Right lobe of liver (tissue), 6 donors: Measurements from ENCODE around the gene ZNF609. TPM values are rescaled to one million over a fixed set of nuclear protein-coding genes. Genes with fewer than 3 reads are reported as not detected.

Experiments
- ATAC-seq, 4 donors: fragments of 200-7000 bp; cut with Tn5 transposase; one replicate each; pipeline ENCODE4 v1.9.1; 2020; ENCODE audit warnings: mild to moderate bottlenecking in 4 of 4, moderate library complexity in 4 of 4
- DNase-seq, 3 donors: peaks; one replicate each; pipeline ENCODE4 v3.0.0-alpha.2; 2020
- H3K27ac ChIP-seq, 3 donors: fragments of 200-600 bp; one replicate each; pipeline ENCODE4 v1.8.0; 2022
- H3K27me3 ChIP-seq, 2 donors: fragments of 200-600 bp; one replicate each; pipeline ENCODE4 v1.8.0; 2022
- H3K36me3 ChIP-seq, 4 donors: fragments of 200-600 bp; sonication (generic) in 1 of 4; one replicate each; pipeline versions ENCODE4 v1.5.1 to v1.8.0; 2017 to 2022; ENCODE audit warnings: control low read depth in 1 of 4
- H3K4me1 ChIP-seq, 4 donors: fragments of 200-600 bp; sonication (generic) in 1 of 4; one replicate each; pipeline versions ENCODE4 v1.5.1 to v1.8.0; 2017 to 2022; ENCODE audit warnings: control low read depth in 1 of 4
- H3K4me3 ChIP-seq, 3 donors: fragments of 200-600 bp; one replicate each; pipeline ENCODE4 v1.8.0; 2022
- H3K9me3 ChIP-seq, 4 donors: fragments of 200-600 bp; sonication (generic) in 1 of 4; one replicate each; pipeline versions ENCODE4 v1.5.1 to v1.8.0; 2017 to 2022; ENCODE audit warnings: control low read depth in 1 of 4
- POLR2A ChIP-seq: fragments of 450-650 bp; IDR thresholded peaks from one replicate; pipeline ENCODE4 v1.6.1; 2017; ENCODE audit warnings: antibody characterized with exemption, mild to moderate bottlenecking
- WGBS: methylation state at CpG from one replicate; pipeline ENCODE4 v1.1.6; 2018; ENCODE audit warnings: low coverage, low lambda C conversion rate; ENCODE audit not compliant: insufficient coverage; ENCODE audit errors: missing lambda C conversion rate; 5-methylcytosine and 5-hydroxymethylcytosine counted together
- intact Hi-C, 2 donors: fragments of 100-400 bp; cut with DNase I; formaldehyde crosslinking; loops; one replicate each; pipeline versions ENCODE4 v1.11.2 to v1.14.1; 2022
- total RNA-seq, 6 experiments: library from RNA; depleted of rRNA in 2 of 6; stranded (reverse); fragments of >200 nt in 2 of 6; fragmentation: NEBNext Ultra II Directional in 3 of 6; extraction: Animal tissue kit (Norgen Biotek cat#: 25700) in 3 of 6; gene quantifications; one replicate each; pipeline versions ENCODE4 v1.1.0 to v1.2.4, GENCODE V29; 2016 to 2023
- TF ChIP-seq, protein P1 (sequence below), 4 donors: fragments of 200-600 bp in 3 of 4; fragments of 450-650 bp in 1 of 4; IDR thresholded peaks; one replicate each; pipeline versions ENCODE4 v1.5.1 to v1.8.0; 2016 to 2022; ENCODE audit warnings: antibody characterized with exemption in 4 of 4, mild to moderate bottlenecking in 2 of 4
- donor health status: DM: no; HTN: yes; CAD: no.
- donor health status: DM: no; HTN: no; CAD: no.
- donor health status: DM: no; HTN: no; CAD: no.
- donor health status: DM: no; HTN: yes; CAD: no.
- donor health status: DM: no; HTN: yes; CAD: no.

The ZNF609 gene
- total RNA-seq, 6 experiments from 2014 or later, result 10.7 to 16.1 (median 13.5) TPM

DNA sequence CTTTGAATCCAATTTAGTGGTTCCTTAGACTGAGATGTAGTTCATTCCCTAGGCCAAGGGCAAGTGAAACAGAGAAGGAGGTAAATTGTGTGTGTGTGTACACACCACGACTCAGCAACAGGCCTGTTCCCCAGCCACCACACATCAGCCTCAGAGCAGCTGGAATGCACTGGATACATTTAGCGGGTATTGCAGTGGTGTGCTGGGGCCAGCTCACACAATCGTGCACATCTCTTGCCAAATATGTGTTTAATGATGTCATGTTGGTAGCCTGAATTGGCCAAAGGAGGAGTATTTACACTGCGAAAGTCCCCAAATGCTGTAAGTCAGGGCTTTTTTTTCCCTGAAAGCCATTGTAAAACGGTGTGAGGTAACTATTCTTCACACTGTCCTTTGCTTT lies 232.8 kb downstream of the ZNF609 start:
- DNase-seq (peak; percentile 64 to 76 (median 74)), ATAC-seq (peak; percentile 87 to 89 (median 88))
- intact Hi-C loops, result no loop called here
- Histone ChIP-seq H3K27me3 (no peaks in the 10 kb centered on the region), H3K27ac (peak overlapping the region; percentile 61 to 71 (median 69)), H3K9me3 (no peaks in the 10 kb centered on the region), H3K36me3 (peaks cover 0 to 24% (median 14%) of the 10 kb centered on the region in 4 donors), H3K4me1 (peaks cover 0 to 37% (median 20%) of the 10 kb centered on the region in 4 donors), H3K4me3 (no peak overlapping the region)
- 7% methylated on average over 2 of the region's 5 CpGs for WGBS
- TF ChIP-seq POLR2A, result no peak
- TF ChIP-seq, protein P1, sequence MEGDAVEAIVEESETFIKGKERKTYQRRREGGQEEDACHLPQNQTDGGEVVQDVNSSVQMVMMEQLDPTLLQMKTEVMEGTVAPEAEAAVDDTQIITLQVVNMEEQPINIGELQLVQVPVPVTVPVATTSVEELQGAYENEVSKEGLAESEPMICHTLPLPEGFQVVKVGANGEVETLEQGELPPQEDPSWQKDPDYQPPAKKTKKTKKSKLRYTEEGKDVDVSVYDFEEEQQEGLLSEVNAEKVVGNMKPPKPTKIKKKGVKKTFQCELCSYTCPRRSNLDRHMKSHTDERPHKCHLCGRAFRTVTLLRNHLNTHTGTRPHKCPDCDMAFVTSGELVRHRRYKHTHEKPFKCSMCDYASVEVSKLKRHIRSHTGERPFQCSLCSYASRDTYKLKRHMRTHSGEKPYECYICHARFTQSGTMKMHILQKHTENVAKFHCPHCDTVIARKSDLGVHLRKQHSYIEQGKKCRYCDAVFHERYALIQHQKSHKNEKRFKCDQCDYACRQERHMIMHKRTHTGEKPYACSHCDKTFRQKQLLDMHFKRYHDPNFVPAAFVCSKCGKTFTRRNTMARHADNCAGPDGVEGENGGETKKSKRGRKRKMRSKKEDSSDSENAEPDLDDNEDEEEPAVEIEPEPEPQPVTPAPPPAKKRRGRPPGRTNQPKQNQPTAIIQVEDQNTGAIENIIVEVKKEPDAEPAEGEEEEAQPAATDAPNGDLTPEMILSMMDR (IDR thresholded peaks at IDR 0.05), result no peak

DNA sequence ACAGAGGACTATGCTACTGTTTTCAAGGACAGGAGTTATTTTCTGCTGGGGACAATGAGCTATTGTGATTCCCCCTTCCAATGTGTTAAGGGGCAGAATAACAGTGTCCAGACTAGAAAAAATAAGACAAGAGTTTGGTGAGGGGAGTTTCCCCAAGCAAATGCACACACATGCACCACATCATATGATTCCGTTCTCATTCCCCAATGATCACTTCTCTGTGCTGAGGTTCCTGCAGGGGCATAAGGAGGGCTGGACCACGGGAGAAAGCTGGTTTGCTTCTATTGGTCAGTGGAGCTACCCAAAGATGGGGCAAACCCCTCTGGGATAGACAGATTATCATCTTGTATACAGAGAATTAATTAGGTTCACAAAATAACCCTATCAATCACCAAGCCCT lies 234.4 kb downstream of the ZNF609 start:
- H3K27ac ChIP-seq, result peak overlapping the region; percentile 14 to 61 (median 15)
- intact Hi-C loops, result no loop called here
- H3K4me3 ChIP-seq, result no peak overlapping the region
- no peak for ATAC-seq
- WGBS, result 87% methylated on average over 2 of the region's 2 CpGs
- H3K27me3 ChIP-seq, result no peaks in the 10 kb centered on the region
- TF ChIP-seq POLR2A, result no peak
- TF ChIP-seq, protein P1 (IDR thresholded peaks at IDR 0.05), result no peak
- H3K9me3 ChIP-seq, result no peaks in the 10 kb centered on the region
- no peak for DNase-seq
- peaks cover 0 to 12% (median 5%) of the 10 kb centered on the region in 4 donors for H3K36me3 ChIP-seq
- peaks cover 2 to 53% (median 26%) of the 10 kb centered on the region in 4 donors for H3K4me1 ChIP-seq

- no peaks in the 10 kb centered on the region for H3K27me3 ChIP-seq
- TF ChIP-seq POLR2A, result no peak
- TF ChIP-seq, protein P1 (IDR thresholded peaks at IDR 0.05), result no peak
- WGBS, result 63% methylated on average over 6 of the region's 6 CpGs
- H3K4me3 ChIP-seq, result no peak overlapping the region
- no peaks in the 10 kb centered on the region for H3K9me3 ChIP-seq
- peaks cover 3 to 58% (median 29%) of the 10 kb centered on the region in 4 donors for H3K4me1 ChIP-seq
- H3K27ac ChIP-seq, result peak overlapping the region; percentile 15 to 56 (median 18)
- ATAC-seq (peak in 3 of 4 donors; percentile 2 to 17 (median 4)), DNase-seq (no peak)
- intact Hi-C loops, result no loop called here
- peaks cover 0 to 5% (median under 1%) of the 10 kb centered on the region in 4 donors for H3K36me3 ChIP-seq
Measured at GRCh38 chr15:64695561-64695992, 235.2 kb downstream of the ZNF609 start.

DNA sequence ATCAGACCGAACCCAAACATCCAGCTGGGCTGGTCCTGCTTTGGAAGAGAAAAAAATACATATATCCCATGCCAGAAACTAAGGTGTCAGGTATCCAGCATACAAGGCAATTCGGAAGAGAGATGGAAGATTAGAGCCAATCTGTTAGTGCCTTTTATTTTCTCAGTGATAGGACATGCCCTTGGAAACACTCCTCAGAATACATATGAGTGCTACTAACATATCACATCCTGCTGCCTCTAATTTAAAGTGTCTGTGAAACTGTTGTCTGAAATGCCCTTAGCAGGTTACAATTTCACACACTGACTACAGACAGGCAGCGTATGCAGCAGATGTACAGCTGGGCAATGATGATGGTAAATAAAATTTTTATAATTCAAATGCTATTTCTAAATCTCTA lies 236.1 kb downstream of the ZNF609 start:
- TF ChIP-seq, protein P1 (IDR thresholded peaks at IDR 0.05), result no peak
- no peak for TF ChIP-seq POLR2A
- intact Hi-C loops, result no loop called here
- ATAC-seq, result no peak

More for the DNA sequence above, 236.1 kb downstream of the ZNF609 start:
- no peak overlapping the region for H3K4me3 ChIP-seq
- peak overlapping the region in 1 of 3 donors; percentile 10 for H3K27ac ChIP-seq
- WGBS, result 76% methylated on average over 3 of the region's 3 CpGs
- H3K4me1 ChIP-seq, result peaks cover 3 to 58% (median 29%) of the 10 kb centered on the region in 4 donors
- no peak for DNase-seq
- no peaks in the 10 kb centered on the region for H3K9me3 ChIP-seq
- no peaks in the 10 kb centered on the region for H3K27me3 ChIP-seq
- H3K36me3 ChIP-seq, result peaks cover 0 to 5% (median 0%) of the 10 kb centered on the region in 4 donors
